HL-60 (cell line): ENCODE results near the gene KCNG3.

Source experiments
- DNase-seq, 2 experiments: peaks; one replicate each; pipeline ENCODE4 v3.0.0-alpha.2; 2010 to 2020; ENCODE audit warnings: low read depth in 1 of 2, low spot score in 1 of 2
- H3K27ac ChIP-seq: fragments of 250-450 bp; sonication (Bioruptor Pico); replicated peaks from 2 replicates; pipeline ENCODE4 v1.5.1; 2020; ENCODE audit warnings: mild to moderate bottlenecking, moderate library complexity
- H3K27me3 ChIP-seq: fragments of 250-450 bp; sonication (Bioruptor Pico); 2 replicates; pipeline ENCODE4 v1.5.1; 2021; ENCODE audit warnings: mild to moderate bottlenecking, moderate library complexity; ENCODE audit not compliant: insufficient read depth, poor library complexity, severe bottlenecking
- H3K4me3 ChIP-seq: replicated peaks from 2 replicates; pipeline ENCODE4 v1.5.1; 2011; ENCODE audit warnings: mild to moderate bottlenecking, control low read depth, low read length; ENCODE audit not compliant: insufficient read depth
- CTCF ChIP-seq: IDR thresholded peaks from one replicate; pipeline ENCODE4 v1.5.1; 2011; ENCODE audit warnings: low read length, control low read depth, inconsistent platforms; ENCODE audit not compliant: insufficient read depth
- GABPA ChIP-seq: IDR thresholded peaks from 2 replicates; pipeline ENCODE4 v1.6.1; 2012; ENCODE audit warnings: low read depth
- POLR2AphosphoS5 ChIP-seq: IDR thresholded peaks from 2 replicates; pipeline ENCODE4 v1.6.1; 2012; ENCODE audit warnings: low read depth
- SPI1 ChIP-seq: IDR thresholded peaks from 2 replicates; pipeline ENCODE4 v1.6.1; 2012; ENCODE audit warnings: low read depth, mild to moderate bottlenecking, borderline replicate concordance
- TF ChIP-seq, protein P1 (sequence below): IDR thresholded peaks from 2 replicates; pipeline ENCODE4 v1.6.1; 2012; ENCODE audit warnings: low read depth; ENCODE audit not compliant: insufficient replicate concordance

The KCNG3 gene

DNA sequence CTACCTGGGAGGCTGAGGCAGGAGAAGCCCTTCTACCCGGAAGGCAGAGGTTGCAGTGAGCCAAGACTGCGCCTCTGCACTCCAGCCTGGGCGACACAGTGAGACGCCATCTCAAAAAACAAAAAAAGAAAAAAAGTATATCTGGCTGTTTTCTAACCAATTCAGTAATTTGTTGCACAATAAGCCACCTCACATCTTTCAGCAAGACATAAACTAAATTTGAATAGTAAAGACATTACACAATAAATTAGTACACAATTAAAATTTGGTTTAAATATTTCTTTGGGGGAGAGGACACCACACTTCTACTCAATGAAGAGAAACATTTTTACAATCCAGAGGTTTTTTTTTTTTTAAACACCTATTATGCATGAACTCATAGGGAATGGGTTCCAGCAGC is 38.6 kb upstream of the KCNG3 start:
- Histone ChIP-seq H3K27ac (no peak overlapping the region), H3K27me3 (no peaks in the 10 kb centered on the region), H3K4me3 (no peak overlapping the region)
- TF ChIP-seq GABPA (no peak), SPI1 (no peak), CTCF (no peak), POLR2AphosphoS5 (no peak)
- TF ChIP-seq, protein P1, sequence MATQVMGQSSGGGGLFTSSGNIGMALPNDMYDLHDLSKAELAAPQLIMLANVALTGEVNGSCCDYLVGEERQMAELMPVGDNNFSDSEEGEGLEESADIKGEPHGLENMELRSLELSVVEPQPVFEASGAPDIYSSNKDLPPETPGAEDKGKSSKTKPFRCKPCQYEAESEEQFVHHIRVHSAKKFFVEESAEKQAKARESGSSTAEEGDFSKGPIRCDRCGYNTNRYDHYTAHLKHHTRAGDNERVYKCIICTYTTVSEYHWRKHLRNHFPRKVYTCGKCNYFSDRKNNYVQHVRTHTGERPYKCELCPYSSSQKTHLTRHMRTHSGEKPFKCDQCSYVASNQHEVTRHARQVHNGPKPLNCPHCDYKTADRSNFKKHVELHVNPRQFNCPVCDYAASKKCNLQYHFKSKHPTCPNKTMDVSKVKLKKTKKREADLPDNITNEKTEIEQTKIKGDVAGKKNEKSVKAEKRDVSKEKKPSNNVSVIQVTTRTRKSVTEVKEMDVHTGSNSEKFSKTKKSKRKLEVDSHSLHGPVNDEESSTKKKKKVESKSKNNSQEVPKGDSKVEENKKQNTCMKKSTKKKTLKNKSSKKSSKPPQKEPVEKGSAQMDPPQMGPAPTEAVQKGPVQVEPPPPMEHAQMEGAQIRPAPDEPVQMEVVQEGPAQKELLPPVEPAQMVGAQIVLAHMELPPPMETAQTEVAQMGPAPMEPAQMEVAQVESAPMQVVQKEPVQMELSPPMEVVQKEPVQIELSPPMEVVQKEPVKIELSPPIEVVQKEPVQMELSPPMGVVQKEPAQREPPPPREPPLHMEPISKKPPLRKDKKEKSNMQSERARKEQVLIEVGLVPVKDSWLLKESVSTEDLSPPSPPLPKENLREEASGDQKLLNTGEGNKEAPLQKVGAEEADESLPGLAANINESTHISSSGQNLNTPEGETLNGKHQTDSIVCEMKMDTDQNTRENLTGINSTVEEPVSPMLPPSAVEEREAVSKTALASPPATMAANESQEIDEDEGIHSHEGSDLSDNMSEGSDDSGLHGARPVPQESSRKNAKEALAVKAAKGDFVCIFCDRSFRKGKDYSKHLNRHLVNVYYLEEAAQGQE: no peak
- no peak for DNase-seq

- Histone ChIP-seq H3K27ac (no peak overlapping the region), H3K27me3 (no peaks in the 10 kb centered on the region), H3K4me3 (no peak overlapping the region)
- no peak for DNase-seq
- no peak for TF ChIP-seq CTCF
- TF ChIP-seq, protein P1: no peak
Observed at GRCh38 chr2:42523341-42523740, 29.6 kb upstream of the KCNG3 start.

DNA sequence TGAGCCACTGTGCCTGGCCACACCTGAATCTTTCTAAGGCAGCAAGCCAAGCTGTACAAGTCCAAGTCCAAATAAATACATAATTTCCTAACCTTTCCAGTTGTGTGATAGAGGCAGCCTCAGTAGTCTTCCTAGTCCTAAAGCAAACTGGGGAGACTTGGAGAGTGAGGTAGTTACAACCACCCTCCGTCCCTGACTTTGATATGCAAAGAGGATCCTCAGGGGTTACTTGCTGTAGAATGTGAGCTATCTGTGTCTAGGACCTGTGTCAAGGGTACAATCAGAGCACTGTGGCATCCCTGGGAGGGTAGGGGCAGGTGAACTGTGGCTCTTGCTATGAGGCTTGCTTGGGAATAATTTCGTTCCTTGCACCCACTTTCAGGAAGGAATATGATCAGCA is 28.3 kb upstream of the KCNG3 start:
- DNase-seq: no peak
- H3K27ac ChIP-seq: no peak overlapping the region
- no peak overlapping the region for H3K4me3 ChIP-seq
- no peaks in the 10 kb centered on the region for H3K27me3 ChIP-seq
- TF ChIP-seq CTCF: no peak
- no peak for TF ChIP-seq POLR2AphosphoS5
- no peak for TF ChIP-seq GABPA
- TF ChIP-seq SPI1: no peak
- TF ChIP-seq, protein P1: no peak
